Retina (tissue), 1 donor: ENCODE measurements around the gene TAS2R40.
A peak's percentile ranks its signal among the peaks of the same experiment; 100 is the strongest.
"Not testable (repeated sequence)": the region's sequence is repeated elsewhere in the genome, so short reads cannot be mapped to it uniquely, and the experiment has no call there.

ENCODE experiments used
- DNase-seq: peaks from one replicate; pipeline ENCODE4 v3.0.0-alpha.2; 2016

The TAS2R40 gene

DNA sequence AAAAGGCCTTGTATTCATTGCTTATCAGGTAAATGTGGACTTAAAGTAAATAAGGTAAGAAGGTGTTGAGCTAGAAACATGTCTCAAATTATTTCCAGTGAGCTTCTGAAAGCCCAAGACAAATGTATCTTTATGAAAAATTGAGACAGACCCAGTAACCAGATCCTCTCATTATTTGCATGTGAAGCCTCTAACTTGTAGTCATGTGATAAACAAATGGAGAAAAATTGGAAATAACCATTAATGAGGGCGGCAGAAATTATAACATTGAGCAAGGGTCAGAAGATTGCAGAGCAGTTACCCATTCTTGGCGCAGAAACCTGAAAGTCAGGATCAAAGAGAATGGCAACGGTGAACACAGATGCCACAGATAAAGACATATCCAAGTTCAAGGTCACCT is at the start of gene TAS2R40:
Gene TAS2R40 (plus strand): TSS at position 301 of the 400 bp plus-strand sequence. CDS start 42 bp downstream, at position 343.
- no peak for DNase-seq

DNA sequence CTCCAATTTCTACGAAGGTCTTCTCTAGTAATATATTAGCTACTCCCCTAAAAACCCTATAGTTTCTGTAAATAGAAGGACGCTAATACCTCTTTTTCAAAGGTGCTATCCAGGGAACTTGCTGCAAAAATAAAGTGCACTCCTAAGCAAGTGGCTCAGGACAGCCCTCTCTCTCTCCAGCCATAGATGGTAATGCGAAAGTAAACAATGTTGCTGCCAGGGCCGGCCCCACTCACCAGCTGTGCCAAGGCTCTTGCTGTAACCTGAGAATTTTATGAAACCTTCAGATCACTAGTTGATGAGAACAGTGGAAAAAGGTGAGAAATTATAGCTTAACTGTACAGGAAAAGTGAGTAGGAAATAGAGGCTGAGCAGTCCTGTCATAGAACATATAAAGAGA is 49.5 kb upstream of the TAS2R40 start:
- no peak for DNase-seq

DNA sequence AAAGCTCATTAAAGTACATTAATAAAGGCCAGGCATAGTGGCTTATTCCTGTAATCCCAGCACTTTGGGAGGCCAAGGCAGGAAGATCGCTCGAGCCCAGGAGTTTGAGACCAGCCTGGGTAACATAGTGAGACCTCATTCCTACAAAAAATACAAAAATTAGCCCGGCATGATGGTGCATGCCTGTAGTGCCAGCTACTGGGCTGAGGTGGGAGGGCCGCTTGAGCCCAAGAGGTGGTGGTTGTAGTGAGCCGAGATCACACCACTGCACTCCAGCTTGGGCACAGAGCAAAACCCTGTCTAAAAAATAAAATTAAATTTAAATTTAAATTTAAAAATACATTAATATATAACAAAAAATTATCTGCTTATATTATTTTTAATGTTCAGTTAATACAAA is 45.7 kb upstream of the TAS2R40 start:
- DNase-seq: no peak

DNA sequence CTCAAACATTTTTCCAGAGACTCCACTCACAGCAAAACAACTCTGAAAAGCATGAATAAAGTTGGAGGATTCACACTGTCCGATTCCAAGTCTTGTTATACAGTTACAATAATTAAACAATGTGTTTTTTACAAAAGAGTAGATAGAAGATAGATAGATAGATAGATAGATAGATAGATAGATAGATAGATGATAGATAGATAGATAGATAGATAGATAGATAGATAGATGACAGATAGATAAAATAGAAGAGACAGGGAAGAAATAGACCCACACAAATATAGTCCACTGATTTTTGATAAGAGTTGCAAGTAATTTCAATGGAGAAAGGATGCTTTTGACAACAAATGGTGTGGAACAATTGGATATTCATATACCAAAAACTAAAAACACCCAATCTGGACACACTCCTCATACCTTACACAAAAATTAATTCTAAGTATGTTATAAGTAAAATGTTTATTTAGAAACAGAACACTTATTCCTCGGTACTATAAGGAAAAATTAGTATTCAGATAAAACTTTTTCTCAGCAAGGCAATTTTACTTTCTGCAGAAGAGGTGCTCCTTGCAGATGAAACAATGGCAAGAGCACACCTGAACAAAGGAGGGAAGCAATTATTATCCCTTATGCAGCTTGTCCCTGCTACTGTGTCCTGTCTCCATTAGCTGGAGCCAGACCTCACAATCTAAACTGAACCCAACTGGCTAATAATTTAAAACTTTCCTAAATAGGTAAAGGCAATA is 44.3 kb upstream of the TAS2R40 start:
- no peak for DNase-seq

DNA sequence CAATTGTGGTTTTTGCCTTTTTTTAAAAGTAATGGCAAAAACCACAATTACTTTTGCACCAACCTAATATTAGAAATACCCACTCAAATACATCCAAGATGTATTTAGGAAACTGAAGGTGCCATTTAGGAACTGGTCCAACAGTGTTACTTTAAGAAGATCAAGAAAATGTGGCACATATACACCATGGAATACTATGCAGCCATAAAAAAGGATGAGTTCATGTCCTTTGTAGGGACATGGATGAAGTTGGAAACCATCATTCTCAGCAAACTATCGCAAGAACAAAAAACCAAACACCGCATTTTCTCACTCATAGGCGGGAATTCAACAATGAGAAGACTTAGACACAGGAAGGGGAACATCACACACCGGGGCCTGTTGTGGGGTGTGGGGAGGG is 41.1 kb upstream of the TAS2R40 start:
- DNase-seq: not testable (repeated sequence)

DNA sequence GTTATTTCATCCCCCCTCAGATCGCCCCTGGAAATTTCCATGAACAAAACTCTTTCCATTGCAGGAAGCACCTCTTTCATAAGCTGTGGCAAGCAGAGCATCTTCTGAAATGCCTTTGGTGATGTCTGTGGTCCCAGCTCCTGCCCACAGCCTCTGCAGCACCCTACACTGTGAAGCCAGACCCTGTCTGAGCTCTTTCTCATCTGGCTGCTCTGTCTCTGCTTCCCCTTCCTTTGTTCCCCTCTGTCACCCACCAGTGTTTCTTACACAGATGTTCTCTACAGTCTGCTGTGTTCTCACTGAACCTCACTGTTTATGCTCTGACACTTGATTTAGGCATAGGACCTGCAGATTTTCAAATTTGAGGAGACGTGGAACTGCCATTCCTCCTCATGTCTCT is 40.5 kb upstream of the TAS2R40 start:
- no peak for DNase-seq

DNA sequence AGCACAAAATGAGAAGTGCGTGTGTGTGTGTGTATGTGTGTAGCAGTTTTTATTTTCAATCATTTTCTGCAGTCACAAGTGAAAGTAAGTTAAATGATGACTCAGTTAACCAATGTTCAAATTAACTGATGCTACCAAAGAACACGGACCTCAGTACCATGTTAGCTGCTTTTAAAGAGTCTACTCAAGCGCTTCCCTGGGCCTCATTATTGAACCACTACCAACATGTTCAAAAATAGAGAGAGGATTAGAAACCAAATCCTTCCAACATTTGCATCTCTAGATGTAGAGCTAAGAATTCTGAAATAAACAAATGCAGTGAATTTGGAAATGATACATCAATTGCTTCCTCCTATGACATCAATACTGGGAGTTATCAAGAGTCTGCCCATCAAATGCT is 38.8 kb upstream of the TAS2R40 start, which contains the start of gene TAS2R39:
Gene TAS2R39 (plus strand): TSS at position 396 of the 400 bp plus-strand sequence. CDS start 0 bp downstream, at position 396.
- no peak for DNase-seq

DNA sequence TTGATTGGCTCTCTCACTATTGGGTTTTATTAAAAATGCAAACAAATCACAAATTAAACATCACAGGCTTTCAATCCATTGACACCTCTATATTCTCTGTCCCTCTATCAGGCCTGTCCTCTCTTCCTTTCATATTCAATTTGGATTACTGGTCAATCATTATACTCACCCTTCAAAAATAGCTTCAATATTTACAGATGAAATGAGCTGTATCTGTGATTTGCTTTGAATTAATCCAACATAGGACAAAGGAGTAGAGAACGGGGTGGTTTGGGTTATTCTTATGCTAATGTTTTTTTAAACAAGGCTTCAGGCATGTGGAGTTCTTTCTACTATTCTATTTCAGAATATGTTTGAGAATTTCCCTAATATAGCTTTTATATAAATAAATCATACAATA is 36.3 kb upstream of the TAS2R40 start:
- DNase-seq: no peak

DNA sequence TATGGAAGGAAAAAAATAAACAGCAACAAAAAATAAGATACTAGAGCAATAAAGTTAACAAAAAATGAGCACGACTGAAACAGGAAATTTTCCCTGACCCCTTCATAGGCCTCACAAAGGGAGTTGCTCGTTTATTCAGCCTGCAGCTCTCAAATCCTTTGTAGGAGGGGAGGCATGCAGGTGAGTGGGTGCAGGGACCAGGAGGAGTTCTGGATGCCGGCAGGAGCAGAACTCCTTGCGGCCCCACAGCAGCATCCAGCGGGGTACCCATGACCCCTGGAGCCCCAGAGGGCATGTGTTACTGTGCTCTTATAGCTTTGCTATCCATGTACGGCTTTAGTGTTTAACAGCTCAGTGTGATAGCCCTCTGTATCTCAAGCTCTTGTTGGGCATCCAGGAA is 32.8 kb upstream of the TAS2R40 start:
- DNase-seq: no peak

DNA sequence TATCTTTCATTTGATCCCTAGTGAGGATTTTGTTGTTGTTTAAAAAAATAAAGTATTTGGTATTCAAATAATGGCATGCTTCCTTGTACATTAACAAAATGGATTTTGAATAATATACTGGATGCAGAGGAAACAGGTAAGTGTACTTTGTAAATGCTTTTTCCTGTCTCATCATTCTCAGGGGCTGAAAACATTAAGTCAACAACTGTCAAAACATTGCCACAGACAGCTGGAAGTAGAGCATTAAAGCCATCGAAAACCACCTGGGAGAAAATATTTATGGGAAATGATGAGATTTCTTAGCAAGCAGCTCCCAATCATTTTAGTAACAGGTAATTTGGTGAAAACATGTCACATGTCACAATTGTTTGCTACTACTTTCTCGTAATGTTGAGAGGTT is 28.0 kb upstream of the TAS2R40 start:
- no peak for DNase-seq

DNA sequence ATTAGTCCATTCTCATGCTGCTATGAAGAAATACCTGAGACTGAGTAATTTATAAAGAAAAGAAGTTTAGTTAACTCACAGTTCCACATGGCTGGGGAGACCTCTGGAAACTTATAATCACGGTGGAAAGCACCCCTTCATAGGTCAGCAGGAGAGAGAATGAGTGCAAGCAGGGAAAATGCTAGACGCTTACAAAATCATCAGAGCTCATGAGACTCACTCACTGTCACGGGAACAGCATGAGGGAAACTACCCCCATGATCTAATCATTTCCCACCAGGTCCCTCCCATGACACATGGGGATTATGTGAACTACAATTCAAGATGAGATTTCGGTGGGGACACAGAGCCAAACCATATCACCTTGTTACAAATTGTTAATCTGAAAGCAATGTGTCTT is 22.8 kb upstream of the TAS2R40 start:
- no peak for DNase-seq

DNA sequence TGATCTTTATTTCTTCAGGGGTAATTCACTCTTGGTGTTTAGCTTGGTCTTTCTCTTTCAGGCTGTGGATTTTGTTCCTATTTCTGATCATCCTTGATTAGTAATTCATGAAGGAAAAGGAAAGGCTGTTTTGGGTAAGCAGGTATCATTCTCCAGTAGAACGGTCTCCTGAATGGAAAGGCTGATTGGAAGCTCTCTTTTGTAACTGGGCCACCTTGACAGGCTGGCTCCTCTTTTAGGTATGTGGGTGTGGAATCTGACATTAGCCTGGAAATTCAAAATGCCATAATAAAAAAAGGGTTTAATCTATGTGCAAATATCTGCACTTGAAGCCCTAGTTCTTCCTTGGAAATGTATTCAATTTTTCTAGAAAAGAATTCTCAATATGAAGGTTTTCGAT is 19.7 kb upstream of the TAS2R40 start:
- DNase-seq: no peak

DNA sequence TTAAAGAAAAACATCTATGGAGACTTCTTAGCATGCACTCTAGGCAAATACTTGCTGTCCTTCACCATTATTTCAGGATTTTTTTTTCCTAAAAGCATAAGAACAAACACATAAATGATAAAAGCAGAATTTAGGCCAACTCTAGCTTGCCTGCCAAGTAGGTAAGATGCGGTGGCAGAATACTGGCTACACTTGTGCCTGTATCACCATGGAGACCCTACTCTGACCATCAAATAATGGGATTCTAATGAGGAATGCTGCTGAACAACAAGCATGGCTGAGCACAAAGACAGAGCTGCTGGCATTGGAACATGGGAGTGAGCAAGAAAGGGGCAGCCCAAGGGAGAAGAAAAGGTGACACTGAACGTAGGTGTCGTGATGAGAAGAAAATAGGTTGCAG is 18.5 kb upstream of the TAS2R40 start:
- DNase-seq: no peak

DNA sequence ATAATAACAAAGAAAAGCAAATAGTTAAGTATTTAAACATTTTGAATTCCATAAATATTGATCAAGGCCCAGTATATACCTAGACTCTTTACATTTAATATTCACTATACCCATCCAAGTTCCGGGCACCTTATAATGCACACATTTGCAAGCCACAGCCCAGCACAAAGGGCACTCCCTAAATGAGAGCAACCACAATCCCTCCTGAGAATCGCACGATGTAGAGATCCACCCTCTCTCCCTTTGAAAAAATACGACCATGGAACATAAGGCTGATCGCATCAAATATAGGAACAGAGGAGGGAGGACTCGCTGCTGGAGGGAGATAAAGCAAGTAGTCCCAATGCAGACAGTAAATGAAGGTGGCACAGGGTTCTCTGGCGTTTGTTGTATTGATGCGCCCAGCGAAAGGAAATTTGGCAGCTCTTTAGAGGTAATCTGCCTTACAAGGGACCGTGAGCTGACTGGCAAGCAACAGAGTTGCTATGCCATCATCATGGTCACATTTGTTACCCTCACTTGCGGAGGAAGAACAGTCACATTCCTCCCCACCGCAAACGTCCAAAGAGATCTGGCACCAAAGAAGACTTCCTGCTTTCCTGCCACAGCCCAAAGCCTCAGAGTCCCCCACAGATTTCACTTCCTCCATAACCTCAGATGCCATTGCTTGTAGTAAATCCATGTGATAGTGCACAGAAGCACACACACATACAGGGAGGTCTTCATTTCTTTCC is 16.1 kb upstream of the TAS2R40 start:
- DNase-seq: no peak

DNA sequence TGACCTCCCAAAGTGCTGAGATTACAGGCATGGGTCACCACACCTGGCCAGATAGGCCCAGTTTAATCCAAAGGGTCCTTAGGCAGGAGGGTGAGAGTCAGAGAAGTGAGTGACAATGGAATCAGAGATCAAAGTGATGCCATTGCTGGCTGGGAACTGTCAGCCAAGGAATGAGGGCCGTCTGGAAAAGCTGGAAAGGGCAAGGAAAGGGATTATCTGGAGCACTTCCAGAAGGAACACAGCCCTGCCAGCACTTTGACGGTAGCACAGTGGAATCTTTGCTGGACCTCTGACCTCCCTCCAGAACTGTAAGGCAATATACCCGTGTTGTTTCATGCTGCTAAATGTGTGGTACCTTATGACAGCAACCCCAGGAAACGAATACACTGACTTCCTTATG is 11.3 kb upstream of the TAS2R40 start:
- DNase-seq: no peak

DNA sequence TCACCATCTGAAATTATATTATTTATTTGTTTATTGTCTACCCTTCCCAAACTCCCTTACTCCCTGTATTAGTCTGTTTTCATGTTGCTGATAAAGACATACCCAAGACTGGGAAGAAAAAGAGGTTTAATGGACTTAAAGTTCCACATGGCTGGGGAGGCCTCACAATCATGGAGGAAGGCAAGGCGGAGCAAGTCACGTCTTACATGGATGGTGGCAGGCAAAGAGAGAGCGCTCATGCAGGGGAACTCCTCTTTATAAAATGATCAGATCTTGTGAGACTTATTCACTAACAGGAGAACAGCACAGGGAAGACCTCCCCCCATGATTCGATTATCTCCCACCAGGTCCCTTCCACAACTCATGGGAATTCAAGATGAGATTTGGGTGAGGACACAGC is 8.4 kb upstream of the TAS2R40 start:
- DNase-seq: not testable (repeated sequence)

DNA sequence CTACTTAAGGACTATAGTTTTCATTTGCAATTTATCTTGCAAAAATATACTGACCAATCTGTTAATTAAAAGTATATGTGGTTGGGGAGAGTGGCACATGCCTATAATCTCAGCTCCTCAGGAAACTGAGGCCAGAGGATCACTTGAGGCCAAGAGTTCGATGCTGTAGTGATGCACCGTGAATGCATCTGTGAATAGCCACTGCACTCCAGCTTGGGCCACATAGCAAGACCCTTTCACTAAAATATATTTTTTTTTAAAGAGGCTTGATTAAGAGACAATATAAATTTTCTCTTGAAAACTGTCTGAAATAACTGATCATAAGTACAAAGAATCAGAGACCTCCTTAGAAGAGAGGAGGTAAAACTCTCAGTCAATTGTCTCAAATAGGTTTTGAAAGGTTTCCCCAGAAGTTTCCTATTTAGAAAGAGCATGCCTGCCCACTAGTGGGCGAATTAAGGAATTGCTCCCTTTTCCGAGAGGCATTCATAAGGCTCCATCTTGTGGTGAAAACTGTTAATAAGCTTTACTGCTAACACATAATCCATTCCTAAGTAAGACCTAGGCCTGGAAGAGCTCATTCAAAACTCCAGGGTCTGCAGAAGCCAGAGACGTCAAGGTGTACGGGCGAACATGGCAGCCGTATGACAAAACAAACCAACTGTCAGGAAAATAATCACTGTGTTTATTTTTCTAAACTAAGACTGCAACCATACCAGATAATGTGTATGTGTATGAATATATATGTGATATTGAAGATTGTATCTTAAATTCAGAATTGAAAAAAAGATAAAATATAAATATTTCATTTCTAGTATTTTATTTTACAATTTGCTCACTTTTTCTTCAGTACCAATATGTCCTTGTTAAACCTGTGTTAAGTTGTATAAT is 6.8 kb upstream of the TAS2R40 start:
- peak; percentile 81 for DNase-seq

DNA sequence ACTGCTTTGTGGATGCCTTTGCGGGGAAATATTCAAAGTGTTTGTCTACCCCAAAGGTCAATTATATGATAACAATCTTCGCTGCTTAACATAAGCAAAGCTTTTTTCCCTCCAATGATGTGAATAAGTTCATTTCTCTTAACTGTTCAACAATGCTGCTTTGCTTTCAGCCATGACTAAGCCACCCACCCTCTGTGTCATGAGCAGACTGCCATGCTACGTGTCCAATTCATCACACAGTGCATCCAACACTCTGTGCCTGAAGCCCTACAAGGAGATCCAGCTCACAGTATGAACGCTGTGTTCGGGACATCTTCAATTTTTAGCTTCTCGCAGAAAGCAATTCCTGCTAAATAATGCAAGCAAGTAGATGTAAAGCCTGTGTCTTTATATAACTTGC is 5.7 kb upstream of the TAS2R40 start:
- no peak for DNase-seq

DNA sequence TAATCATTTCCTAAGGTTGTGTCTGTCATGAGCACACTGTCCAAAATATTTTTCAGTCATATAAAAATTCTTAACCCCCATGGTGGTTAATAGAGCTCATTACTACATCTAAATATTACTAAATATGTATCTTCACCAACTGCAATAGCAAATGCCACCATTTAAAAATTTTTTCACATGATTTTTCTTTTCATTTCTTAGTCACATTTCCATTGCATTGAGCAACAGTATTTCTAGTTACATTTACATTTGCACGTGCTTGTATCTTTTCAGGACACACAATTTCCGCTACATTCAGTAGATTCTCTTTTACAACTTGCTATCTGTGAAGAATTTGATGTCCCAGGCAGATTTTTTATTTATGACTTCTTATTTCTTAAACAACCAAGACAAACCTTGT is 5.2 kb upstream of the TAS2R40 start:
- no peak for DNase-seq

DNA sequence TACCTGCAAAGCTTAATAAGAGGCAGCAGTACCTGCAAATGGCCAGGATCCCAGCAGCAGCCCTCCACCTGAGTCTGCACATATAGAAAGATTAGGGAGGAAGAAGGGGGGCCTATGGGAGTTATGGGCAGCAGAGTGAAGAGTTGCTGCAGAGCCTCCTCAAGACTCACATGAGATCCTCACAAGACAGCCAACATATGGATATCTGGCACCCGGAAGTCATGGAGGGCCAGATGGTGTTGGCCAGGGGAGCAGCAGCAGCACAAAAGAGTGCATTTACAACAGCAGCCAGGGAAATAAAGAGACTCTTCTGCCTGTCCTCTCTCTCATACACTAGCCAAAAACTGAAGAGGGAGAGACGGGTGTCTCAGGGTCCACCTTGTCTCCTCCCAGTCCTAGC is 4.0 kb upstream of the TAS2R40 start:
- no peak for DNase-seq

DNA sequence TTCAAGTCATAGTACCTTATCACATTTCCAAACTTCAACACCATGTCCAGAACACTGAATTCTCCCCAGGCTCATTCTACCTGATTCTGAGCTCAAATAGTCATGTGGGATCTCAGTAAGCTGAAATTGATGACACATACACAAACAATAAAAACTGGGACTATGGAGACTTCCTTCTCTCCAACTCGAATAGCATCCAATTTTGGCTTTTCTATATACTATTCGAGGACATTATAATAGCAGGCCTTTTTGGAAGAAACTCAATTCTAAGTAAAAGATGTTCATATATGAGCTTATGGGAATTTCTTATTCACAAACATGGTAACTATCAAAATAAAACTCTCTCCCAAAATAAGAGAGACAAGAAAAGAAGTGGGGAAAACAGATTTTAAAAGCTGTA is 551 bp upstream of the TAS2R40 start:
- DNase-seq: no peak

DNA sequence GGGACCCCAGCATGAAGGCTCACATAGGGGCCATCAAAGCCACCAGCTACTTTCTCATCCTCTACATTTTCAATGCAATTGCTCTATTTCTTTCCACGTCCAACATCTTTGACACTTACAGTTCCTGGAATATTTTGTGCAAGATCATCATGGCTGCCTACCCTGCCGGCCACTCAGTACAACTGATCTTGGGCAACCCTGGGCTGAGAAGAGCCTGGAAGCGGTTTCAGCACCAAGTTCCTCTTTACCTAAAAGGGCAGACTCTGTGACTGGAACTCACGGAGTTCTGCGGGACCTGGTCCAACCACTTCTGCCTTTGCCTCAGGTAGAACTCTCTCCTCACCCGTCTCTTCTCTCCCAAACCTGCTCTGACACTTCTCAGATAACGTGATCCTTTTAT is 945 bp downstream of the TAS2R40 start:
- DNase-seq: no peak

DNA sequence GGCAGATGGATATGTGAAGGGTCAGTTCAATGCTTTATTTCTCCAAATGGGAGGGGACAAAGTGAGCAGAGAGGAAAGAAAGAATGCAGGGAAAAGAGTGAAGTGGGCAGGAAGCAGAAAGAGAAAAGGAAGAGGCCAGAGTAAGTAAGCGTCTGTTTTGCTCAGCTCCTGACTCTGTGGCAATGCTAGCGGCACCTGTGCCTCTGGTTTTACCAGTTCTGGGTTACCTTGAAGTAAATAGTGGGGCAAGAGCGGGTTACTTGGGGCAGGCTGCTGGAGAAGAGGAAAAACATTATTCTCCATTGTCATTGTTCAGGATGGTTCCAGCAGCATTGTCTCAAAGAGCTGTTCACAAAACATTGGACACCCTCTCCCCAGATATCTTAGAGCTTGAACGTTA is 1.9 kb downstream of the TAS2R40 start:
- no peak for DNase-seq

DNA sequence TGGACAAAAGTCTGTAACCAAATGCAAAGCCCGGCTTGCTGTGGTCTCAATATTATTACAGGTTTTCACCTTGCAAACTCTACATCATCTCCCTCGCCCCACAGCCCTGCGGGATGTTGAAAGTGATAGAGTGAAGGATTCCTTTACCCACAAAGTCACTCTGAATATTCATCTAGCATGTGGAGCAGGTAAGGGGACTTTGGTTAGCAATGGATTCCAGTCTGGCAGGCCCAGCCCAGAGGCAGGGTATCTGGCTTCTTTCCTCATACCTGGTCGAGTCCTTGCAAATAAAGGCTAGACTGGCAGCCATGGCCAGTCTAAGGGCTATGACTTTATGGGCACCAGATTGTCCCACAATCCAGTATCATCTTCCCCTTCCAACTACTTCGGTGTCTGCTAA is 3.2 kb downstream of the TAS2R40 start:
- no peak for DNase-seq
